Measurements from ENCODE around the gene TSGA10IP.

The TSGA10IP gene

GRCh38 chr11:65988791-65989592 is 43.7 kb downstream of the TSGA10IP start:
- Mint-ChIP-seq H3K36me3 (no peaks in the 10 kb centered on the region), H3K4me3 (no peak overlapping the region), H3K9me3 (ENCODE audit: low read depth) (no peaks in the 10 kb centered on the region), H3K4me1 (ENCODE audit: low read depth) (peaks cover 5% of the 10 kb centered on the region), H3K27me3 (no peaks in the 10 kb centered on the region), H3K27ac (peak overlapping the region; percentile 67)

DNA sequence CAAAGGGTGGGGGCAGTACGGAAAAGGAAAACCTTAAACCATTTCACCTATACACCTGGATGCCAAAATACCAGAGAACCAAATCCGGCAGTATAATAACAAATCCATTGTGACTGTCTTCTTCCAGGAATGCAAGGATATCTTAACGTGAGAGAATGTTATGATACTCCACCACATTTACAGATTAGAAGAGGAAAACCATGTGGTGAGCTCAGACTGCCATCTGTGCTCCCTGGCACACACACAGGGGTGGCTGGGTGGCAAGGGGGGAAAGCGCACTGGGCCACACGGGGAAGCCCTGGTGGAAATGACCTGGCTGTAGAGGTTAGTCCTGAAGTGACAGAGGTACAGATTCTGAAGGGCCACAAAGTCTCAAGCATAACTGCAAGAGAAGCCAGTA is 46.8 kb downstream of the TSGA10IP start:
- Mint-ChIP-seq H3K27me3 (no peaks in the 10 kb centered on the region), H3K36me3 (no peaks in the 10 kb centered on the region), H3K9me3 (ENCODE audit: low read depth) (no peaks in the 10 kb centered on the region), H3K27ac (no peak overlapping the region), H3K4me1 (ENCODE audit: low read depth) (peaks cover 7% of the 10 kb centered on the region), H3K4me3 (no peak overlapping the region)

DNA sequence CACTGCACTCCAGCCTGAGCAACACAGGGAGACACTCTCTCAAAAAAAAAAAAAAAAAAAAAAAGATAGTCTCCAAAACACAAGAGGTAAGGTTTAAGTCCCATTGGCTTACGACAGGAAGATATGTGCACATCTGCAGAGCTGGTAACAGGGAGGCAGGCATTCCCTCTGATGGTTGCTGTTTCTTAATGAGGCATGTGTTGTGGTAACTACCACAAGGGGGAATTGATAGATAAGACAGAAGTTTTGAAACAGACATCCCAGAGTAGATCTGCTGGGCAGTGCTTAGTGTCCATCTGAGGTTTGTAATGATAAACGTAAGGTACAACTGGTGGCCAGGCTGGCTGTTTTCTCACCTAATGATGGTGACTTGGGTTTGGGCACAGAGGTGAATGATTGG is 52.0 kb downstream of the TSGA10IP start:
- H3K4me1 Mint-ChIP-seq (ENCODE audit: low read depth), result peaks cover 26% of the 10 kb centered on the region
- H3K36me3 Mint-ChIP-seq, result peaks cover 8% of the 10 kb centered on the region
- H3K27me3 Mint-ChIP-seq, result no peaks in the 10 kb centered on the region
- H3K4me3 Mint-ChIP-seq, result no peak overlapping the region
- no peaks in the 10 kb centered on the region for H3K9me3 Mint-ChIP-seq (ENCODE audit: low read depth)
- peak overlapping the region; percentile 24 for H3K27ac Mint-ChIP-seq

DNA sequence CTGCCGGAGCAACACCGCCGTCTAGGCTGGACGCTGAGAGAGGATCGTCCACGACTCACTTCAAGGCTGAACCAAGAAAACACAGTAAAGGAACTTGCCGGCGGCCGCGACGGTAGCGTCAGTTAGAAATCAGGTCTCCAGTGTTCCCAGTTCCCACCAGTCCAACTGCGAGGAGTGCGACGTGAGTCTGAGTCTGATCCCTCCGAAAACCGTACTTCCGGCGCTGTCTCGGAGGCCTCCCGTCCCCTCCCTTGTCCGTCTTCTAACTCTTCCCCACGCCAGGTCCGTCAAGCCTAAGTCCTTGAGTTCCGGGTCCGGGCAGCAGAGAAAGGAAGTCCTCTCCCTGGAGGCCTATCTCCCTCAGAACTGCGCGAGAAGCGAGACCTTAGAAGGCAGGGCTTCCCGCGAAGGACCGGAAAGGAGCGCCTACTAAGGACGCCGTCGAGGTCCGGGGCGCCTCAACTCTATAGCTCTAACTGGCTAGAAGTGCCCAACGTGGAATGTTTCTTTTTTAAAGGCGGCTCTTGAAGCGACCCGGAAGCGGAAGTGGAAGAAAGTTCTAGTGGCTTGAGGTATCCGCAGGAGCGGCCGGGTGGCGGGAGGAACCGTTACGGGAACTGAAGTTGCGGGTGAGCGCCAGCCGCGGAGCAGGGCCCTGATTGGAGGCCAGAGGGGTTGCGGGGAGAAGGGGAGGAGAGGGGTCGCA is 56.8 kb downstream of the TSGA10IP start, which contains the start of the genes BANF1 and EIF1AD:
BANF1 (plus strand) TSS at position 562 of the 706 bp plus-strand sequence. CDS start 748 bp downstream, outside the sequence.
EIF1AD (minus strand) TSS at position 216 of the 706 bp plus-strand sequence. CDS start 1,768 bp downstream, outside the sequence.
- peak within 1 kb of the TSS; percentile 99 for H3K4me3 Mint-ChIP-seq
- no peaks in the 10 kb centered on the region for H3K27me3 Mint-ChIP-seq
- H3K36me3 Mint-ChIP-seq, result peaks cover 10% of the 10 kb centered on the region
- peak within 1 kb of the TSS; percentile 99 for H3K27ac Mint-ChIP-seq
- H3K4me1 Mint-ChIP-seq (ENCODE audit: low read depth), result peaks cover 37% of the 10 kb centered on the region
- no peaks in the 10 kb centered on the region for H3K9me3 Mint-ChIP-seq (ENCODE audit: low read depth)

- H3K36me3 Mint-ChIP-seq, result peaks cover 7% of the 10 kb centered on the region
- H3K27me3 Mint-ChIP-seq, result no peaks in the 10 kb centered on the region
- H3K27ac Mint-ChIP-seq, result peak overlapping the region; percentile 99
- H3K4me3 Mint-ChIP-seq, result peak overlapping the region; percentile 99
- H3K4me1 Mint-ChIP-seq (ENCODE audit: low read depth), result peaks cover 32% of the 10 kb centered on the region
- H3K9me3 Mint-ChIP-seq (ENCODE audit: low read depth), result no peaks in the 10 kb centered on the region
These were observed 57.5 kb downstream of the TSGA10IP start for GRCh38 chr11:66002648-66003225.

- H3K27ac Mint-ChIP-seq, result peak overlapping the region; percentile 90
- H3K4me1 Mint-ChIP-seq (ENCODE audit: low read depth), result peaks cover 34% of the 10 kb centered on the region
- no peaks in the 10 kb centered on the region for H3K27me3 Mint-ChIP-seq
- no peaks in the 10 kb centered on the region for H3K9me3 Mint-ChIP-seq (ENCODE audit: low read depth)
- peaks cover 7% of the 10 kb centered on the region for H3K36me3 Mint-ChIP-seq
- peak overlapping the region; percentile 99 for H3K4me3 Mint-ChIP-seq
These were observed 58.0 kb downstream of the TSGA10IP start for GRCh38 chr11:66003291-66003690.

GRCh38 chr11:66004186-66004585 is 58.9 kb downstream of the TSGA10IP start:
- Mint-ChIP-seq H3K36me3 (peaks cover 7% of the 10 kb centered on the region), H3K27ac (peak overlapping the region; percentile 22), H3K4me3 (peak overlapping the region; percentile 59), H3K27me3 (no peaks in the 10 kb centered on the region), H3K4me1 (ENCODE audit: low read depth) (peaks cover 32% of the 10 kb centered on the region), H3K9me3 (ENCODE audit: low read depth) (no peaks in the 10 kb centered on the region)

DNA sequence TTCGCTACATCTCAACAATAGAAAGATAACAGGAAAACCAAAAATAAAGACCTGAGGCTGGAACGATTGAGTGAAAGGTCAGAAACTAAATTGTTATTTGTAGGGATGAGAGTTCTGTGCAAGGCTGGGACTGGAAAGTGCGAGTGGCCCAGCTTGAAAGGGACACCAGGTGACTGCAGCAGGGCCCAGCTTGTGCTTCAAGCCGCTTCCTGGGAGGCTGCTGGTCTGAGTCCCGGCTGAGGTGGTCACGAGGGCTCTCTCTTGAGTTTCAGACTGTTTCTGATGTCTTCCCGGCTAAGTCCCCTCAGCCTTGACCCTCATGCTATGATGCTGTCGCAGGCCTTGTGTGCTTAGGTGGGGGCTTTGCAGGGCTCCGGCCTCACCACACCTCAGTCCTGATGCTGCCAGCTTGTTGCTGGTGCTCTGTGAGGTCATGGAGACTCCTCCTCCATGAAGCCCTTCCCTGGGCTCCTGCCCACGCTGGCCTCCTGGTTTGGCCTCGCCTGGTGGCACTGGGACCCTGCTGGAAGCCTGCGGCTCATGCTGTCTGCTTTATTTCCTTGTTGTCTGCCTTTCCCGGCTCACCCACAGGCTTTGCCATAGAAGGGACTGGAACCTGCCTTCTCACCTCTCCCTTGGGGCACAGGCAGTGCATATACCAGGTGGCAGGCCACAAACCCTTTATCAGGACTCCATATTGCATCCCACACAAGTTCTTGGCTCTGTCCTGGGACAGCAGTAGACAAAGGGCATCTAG is 61.0 kb downstream of the TSGA10IP start:
- Mint-ChIP-seq H3K27me3 (no peaks in the 10 kb centered on the region), H3K27ac (no peak overlapping the region), H3K9me3 (ENCODE audit: low read depth) (no peaks in the 10 kb centered on the region), H3K4me1 (ENCODE audit: low read depth) (peaks cover 21% of the 10 kb centered on the region), H3K4me3 (no peak overlapping the region), H3K36me3 (peaks cover 2% of the 10 kb centered on the region)

GRCh38 chr11:66006891-66007176 is 61.6 kb downstream of the TSGA10IP start:
- Mint-ChIP-seq H3K4me3 (no peak overlapping the region), H3K36me3 (peaks cover 2% of the 10 kb centered on the region), H3K27me3 (no peaks in the 10 kb centered on the region), H3K4me1 (ENCODE audit: low read depth) (peaks cover 20% of the 10 kb centered on the region), H3K27ac (no peak overlapping the region), H3K9me3 (ENCODE audit: low read depth) (no peaks in the 10 kb centered on the region)

DNA sequence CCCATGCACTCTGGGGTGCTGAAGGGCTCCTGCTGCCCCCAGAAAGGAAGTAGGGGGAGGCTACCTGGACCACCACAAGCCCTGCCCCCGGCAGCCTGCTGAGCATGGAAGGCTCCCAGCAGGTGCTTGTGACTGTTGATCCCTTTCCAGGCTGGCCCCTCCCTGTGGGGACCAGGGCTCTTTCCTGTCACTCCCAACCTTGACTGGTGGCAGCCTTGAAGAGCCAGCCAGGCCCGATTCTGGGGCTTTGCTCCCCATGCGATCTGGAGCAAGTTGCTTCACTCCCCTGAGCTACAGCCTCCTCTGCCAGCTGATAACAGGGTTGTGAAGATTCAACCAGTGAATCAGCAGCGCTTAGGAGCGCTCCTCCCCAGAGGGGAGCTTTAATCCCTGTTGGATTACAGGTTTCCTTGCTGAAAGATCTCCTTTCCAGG is 61.9 kb downstream of the TSGA10IP start:
- Mint-ChIP-seq H3K4me1 (ENCODE audit: low read depth) (peaks cover 20% of the 10 kb centered on the region), H3K27me3 (no peaks in the 10 kb centered on the region), H3K9me3 (ENCODE audit: low read depth) (no peaks in the 10 kb centered on the region), H3K4me3 (no peak overlapping the region), H3K36me3 (peaks cover 2% of the 10 kb centered on the region), H3K27ac (no peak overlapping the region)

- Mint-ChIP-seq H3K4me3 (no peak overlapping the region), H3K36me3 (peaks cover 2% of the 10 kb centered on the region), H3K27me3 (no peaks in the 10 kb centered on the region), H3K4me1 (ENCODE audit: low read depth) (peaks cover 16% of the 10 kb centered on the region), H3K27ac (peak overlapping the region; percentile 0), H3K9me3 (ENCODE audit: low read depth) (no peaks in the 10 kb centered on the region)
These were observed 62.8 kb downstream of the TSGA10IP start for GRCh38 chr11:66008095-66008467.

DNA sequence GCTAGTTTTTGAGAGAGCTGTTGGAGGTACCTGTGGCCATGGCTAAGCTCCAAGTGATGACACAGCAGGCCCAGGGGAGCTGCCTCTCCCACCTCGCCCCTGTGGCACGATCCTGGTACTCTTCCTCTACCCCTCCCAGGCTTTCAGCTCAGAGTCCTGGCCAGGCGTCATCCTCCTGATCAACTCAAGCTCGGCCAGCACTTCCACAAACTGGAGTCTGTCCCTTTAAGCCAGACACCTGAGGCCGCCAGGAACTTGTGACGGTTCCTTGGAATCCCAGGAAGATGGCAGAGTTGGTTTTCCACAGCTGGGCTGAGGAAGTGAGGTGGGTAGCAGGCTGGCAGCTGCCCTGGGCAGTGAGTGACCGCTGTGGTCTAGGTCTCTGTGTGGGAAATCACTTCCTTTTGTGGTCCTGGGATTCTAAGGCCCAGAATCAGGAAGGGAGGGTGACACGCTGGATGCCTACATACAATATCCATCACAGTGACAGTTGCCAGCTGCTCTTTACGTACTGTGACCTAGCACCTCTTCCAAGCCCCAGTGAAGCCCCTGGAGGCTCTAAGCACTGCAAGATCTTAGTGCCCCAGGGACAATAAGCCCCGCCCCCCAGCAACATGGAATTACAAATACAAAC is 63.3 kb downstream of the TSGA10IP start:
- Mint-ChIP-seq H3K4me3 (no peak overlapping the region), H3K9me3 (ENCODE audit: low read depth) (no peaks in the 10 kb centered on the region), H3K4me1 (ENCODE audit: low read depth) (peaks cover 11% of the 10 kb centered on the region), H3K27ac (no peak overlapping the region), H3K27me3 (no peaks in the 10 kb centered on the region), H3K36me3 (peaks cover 2% of the 10 kb centered on the region)

Data from activated naive CD8-positive, alpha-beta T cell (primary cell).